Activated CD4-positive, alpha-beta T cell treated with anti-CD3 and anti-CD28 coated beads, Interleukin-2, Interleukin-4, amounts not matched to agents 100 ng/mL and 50 ng/mL, durations not matched to agents 16 hours and 8 hours (primary cell): ENCODE measurements around the gene CDH19.
A peak's percentile ranks its signal among the peaks of the same experiment; 100 is the strongest.
"Not testable (repeated sequence)": the region's sequence is repeated elsewhere in the genome, so short reads cannot be mapped to it uniquely, and the experiment has no call there.

Experiments
- DNase-seq: peaks from one replicate; pipeline ENCODE4 v3.0.0-alpha.2; 2020; ENCODE audit warnings: low spot score

Gene CDH19

DNA sequence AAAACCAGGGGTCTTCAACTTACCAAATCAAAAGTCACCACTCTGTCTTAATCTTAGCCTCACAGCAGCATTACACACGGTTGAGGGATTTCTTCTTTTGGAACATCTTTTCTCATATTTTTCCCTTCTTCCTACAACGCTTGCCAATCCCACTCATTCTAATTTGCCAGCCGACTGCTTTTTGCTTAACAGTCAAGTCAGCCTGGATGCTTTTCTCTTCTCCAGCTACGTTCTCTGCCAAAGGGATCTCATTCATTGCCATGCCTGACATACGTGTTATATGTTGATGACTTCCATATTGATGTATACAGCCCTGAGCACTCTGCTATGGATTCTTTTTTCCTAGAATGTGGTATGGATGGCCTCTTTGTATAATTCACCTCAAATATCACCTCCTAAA is 37.3 kb downstream of the CDH19 start:
- no peak for DNase-seq

GRCh38 chr18:66564236-66564635 is 39.7 kb downstream of the CDH19 start:
- no peak for DNase-seq

GRCh38 chr18:66562279-66562678 is 41.6 kb downstream of the CDH19 start:
- DNase-seq: no peak

GRCh38 chr18:66560094-66560493 is 43.8 kb downstream of the CDH19 start:
- no peak for DNase-seq

GRCh38 chr18:66558773-66559172 is 45.1 kb downstream of the CDH19 start:
- no peak for DNase-seq

GRCh38 chr18:66557091-66557490 is 46.8 kb downstream of the CDH19 start:
- DNase-seq: no peak

GRCh38 chr18:66555585-66555984 is 48.3 kb downstream of the CDH19 start:
- no peak for DNase-seq

DNA sequence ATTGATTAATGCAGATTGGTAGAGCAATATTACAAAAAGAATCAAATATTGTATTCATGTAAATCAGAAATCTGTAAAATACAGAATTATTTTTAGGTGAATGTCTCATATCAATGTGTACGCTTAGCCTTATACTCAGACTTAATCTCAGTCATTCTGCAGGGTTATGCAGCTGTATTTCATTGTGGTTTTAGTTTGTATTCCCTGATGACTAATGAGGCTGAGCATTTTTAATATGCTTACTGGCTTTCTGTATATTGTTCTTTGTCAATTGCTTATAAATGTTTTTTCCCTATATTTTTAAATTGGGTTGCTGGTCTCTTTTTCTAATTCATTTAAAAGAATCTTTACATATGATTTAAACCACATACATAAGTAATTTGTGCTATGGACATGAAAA is 50.1 kb downstream of the CDH19 start:
- DNase-seq: no peak

GRCh38 chr18:66550366-66550765 is 53.5 kb downstream of the CDH19 start:
- DNase-seq: no peak

DNA sequence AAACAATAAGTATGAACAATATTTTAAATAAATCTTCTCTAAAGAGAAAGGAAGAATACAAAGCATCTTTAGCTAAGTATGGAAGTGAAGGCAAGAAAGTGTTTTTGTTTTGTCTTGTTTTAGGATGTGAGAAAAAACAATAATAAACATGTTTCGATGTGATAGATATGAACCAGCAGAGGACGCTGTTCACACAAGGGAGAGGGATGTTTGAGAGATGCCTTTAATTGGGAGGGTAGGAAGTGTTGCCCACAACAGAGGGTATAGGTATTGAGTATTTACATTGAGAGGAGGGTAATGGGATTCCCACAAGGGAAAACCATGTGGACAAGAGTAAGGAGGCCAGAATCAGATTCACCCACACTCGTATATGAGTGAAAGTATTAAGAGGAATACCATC is 55.1 kb downstream of the CDH19 start:
- no peak for DNase-seq

GRCh38 chr18:66534110-66534509 is 69.8 kb downstream of the CDH19 start:
- DNase-seq: no peak

DNA sequence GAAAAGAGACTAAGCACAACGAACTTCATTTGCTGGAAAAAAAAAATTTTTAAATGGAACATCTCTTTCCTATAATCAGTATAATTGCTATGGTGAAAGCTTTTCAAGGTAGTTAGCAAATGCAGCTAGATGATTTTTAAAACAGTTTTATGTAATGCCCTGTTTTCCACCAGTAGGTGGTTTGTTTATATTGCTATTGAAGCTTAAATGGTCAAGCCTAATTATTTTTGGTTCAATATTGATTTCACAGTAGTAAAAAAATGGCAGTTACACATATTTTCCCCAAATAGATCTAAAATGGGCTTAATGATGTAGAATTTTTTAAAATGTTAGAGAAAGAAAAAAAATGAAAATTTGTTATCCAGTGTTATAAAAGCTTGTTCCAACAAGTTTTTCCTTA is 70.2 kb downstream of the CDH19 start:
- DNase-seq: no peak

GRCh38 chr18:66523219-66523991 is 80.5 kb downstream of the CDH19 start:
- no peak for DNase-seq

GRCh38 chr18:66513996-66514395 is 89.9 kb downstream of the CDH19 start:
- DNase-seq: no peak

DNA sequence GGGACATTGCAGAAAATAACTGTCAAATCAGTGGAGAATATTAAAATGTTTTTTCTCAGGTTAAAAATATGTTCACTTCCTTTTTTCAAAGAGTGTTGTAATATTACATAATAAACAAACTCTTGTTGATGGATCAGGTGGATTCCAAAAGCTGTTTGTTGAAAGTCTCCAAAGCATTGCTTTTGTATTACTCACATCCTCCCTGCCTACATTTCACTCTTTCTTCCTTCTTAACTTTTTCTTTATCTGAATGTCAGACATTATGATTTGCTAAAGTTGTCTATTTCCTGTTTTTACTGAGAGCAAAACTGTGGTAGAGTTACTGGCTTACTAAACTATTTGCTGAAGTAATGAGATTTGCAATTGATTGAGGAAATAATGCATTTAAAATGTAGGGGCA is 92.1 kb downstream of the CDH19 start:
- DNase-seq: no peak

- DNase-seq: no peak
Observed at GRCh38 chr18:66511289-66511688, 92.6 kb downstream of the CDH19 start.

DNA sequence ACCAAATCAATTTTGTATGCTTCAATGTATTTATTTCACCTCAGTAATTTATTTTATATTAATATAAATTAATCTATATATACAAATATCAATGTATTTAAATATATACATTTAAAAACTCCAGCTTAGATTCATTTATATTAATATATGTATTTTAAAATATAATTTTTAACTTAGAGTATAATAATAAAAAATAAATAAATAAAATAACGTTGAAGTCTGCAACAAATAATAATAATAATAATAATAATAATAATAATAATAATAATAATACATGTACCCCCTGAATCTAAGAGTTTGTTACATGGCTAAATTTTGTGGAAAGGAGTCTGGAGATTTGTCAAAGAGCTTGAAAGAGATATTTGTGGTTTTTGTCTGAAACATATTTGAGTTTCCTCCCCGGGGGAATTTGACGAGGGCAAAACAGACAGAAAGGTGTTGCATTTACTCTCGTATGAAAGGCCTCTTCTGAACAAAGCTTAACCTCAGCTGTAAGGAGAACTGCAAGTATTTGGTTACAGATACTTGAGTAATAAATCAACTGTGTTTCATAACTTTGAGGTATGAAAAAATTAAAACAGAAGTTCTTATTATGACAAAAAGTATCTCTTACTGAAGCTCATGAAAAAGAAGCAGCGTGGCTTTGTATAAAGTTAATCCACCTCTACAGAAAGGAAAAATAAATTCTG is 93.4 kb downstream of the CDH19 start:
- no peak for DNase-seq

- no peak for DNase-seq
Observed at GRCh38 chr18:66508937-66509336, 95.0 kb downstream of the CDH19 start.

DNA sequence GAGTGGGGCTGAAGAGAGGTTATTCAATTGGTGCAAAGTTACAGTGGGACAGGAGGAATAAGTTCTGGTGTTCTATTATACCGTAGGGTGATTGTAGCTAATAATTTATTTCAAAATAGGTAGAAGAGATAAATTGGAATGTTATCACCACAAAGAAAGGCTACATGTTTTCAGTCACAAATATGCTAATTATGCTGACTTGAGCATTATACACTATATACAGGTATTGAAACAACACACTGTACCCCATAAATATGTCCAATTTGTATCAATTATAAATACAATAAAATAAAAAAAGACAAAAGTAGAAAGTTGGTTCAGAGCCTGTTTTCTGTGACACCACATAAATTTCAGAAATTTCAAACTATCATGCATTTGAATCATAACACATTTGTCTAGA is 97.7 kb downstream of the CDH19 start:
- DNase-seq: no peak

DNA sequence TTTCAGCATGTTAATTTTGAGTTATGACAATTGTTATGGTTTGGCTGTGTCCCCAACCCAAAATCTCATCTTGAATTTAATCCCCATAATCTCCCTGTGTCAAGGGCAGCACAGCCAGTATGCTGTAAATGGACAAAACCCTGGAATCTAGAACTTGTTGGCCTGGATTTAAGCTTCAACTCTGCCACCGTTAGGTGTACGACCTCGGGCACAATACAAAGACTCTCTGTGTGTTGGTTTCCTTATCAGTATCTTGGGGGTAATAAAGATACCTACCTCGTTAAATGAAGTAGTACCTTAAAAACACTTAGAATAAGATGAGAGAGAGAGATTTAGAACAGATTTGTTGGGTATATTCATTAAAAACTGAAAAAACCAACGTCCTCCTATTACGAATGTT is 106.5 kb downstream of the CDH19 start:
- DNase-seq: no peak

DNA sequence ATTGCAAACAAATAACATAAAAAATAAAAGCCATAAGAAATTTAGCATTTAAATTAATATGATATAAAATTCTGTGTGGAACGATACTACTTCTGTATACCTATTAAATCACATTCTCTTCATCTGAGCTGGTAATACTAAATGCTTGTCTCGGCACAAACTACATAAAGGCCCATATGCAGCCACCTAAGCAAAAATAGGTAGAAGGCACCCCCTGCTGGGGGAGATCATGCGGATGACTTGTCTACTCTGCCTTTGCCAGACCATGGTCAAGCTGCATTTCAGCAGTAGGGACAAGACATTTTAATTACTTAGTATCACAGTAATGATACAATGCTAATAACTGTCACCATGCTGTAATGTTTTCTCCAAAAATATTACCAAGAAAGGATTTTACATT is 108.0 kb downstream of the CDH19 start:
- DNase-seq: peak; percentile 3

- no peak for DNase-seq
Observed at GRCh38 chr18:66473882-66474281, 130.0 kb downstream of the CDH19 start.

DNA sequence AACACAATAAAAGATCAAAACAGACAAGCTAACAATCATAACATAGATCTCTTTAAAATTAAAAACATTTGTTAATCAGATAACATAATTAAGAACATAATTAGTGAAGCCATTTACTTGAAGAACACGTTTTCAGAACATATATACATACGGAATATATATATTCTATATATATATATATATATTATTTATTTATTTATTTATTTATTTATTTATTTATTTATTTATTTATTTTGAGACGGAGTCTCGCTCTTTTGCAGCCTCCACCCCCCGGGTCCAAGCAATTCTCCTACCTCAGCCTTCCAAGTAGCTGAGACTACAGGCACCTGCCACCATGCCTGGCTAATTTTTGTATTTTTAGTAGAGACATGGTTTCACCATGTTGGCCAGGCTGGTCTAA is 137.7 kb downstream of the CDH19 start:
- not testable (repeated sequence) for DNase-seq

DNA sequence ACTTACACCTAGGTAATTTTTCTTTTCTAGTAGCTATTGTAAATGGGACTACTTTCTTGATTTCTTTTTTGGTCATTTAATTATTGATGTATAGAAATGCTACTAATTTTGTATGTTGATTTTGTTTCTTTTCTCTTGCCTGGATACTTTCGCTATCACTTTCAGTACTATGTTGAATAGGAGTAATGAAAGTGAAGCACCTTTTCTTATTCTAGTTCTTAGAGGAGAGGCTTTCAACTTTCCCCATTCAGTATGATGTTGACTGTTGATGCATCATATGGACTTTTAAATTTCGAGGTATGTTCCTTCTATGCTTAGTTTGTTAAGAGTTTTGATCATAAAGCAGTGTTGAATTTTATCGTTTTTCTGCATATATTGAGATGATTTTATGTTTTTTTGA is 142.5 kb downstream of the CDH19 start:
- no peak for DNase-seq
